Trophoblast cell (in vitro differentiated cells and primary cell): ENCODE results near the gene RAB30.

Experiments used
- DNase-seq, 2 donors: peaks; one replicate each; pipeline ENCODE4 v3.0.0-alpha.2; 2016
- H2AFZ ChIP-seq: 2 replicates; pipeline ENCODE4 v1.6.1; 2013; ENCODE audit warnings: low read length, moderate library complexity, mild to moderate bottlenecking; ENCODE audit not compliant: insufficient read depth, poor library complexity
- H2AK5ac ChIP-seq: 2 replicates; pipeline ENCODE4 v1.6.1; 2013; ENCODE audit warnings: mild to moderate bottlenecking, low read length
- H2BK120ac ChIP-seq: 2 replicates; pipeline ENCODE4 v1.6.1; 2013; ENCODE audit warnings: low read length, mild to moderate bottlenecking, moderate library complexity; ENCODE audit not compliant: insufficient read depth, poor library complexity
- H2BK12ac ChIP-seq: 2 replicates; pipeline ENCODE4 v1.6.1; 2013; ENCODE audit warnings: mild to moderate bottlenecking, low read length, moderate library complexity
- H2BK5ac ChIP-seq: 2 replicates; pipeline ENCODE4 v1.6.1; 2013; ENCODE audit warnings: low read length, low read depth, moderate library complexity, mild to moderate bottlenecking; ENCODE audit not compliant: poor library complexity
- H3K14ac ChIP-seq: 2 replicates; pipeline ENCODE4 v1.6.1; 2013; ENCODE audit warnings: mild to moderate bottlenecking, low read length
- H3K18ac ChIP-seq: 2 replicates; pipeline ENCODE4 v1.6.1; 2013; ENCODE audit warnings: mild to moderate bottlenecking, low read length
- H3K23ac ChIP-seq: 2 replicates; pipeline ENCODE4 v1.6.1; 2013; ENCODE audit warnings: low read length
- H3K27ac ChIP-seq: 2 replicates; pipeline ENCODE4 v1.5.1; 2013; ENCODE audit warnings: low read depth, mild to moderate bottlenecking, inconsistent platforms, low read length, moderate library complexity
- H3K27me3 ChIP-seq: 2 replicates; pipeline ENCODE4 v1.6.1; 2013; ENCODE audit warnings: inconsistent platforms, mild to moderate bottlenecking, low read length, moderate library complexity; ENCODE audit not compliant: insufficient read depth
- H3K36me3 ChIP-seq, 2 experiments: 1 replicate in 1 of 2; 2 replicates in 1 of 2; pipeline ENCODE4 v1.6.1; 2013; ENCODE audit warnings: low read length in 2 of 2, mild to moderate bottlenecking in 2 of 2, moderate library complexity in 1 of 2; ENCODE audit not compliant: insufficient read depth in 2 of 2, control insufficient read depth in 1 of 2
- H3K4ac ChIP-seq: 2 replicates; pipeline ENCODE4 v1.6.1; 2013; ENCODE audit warnings: low read depth, mild to moderate bottlenecking, low read length, moderate library complexity
- H3K4me1 ChIP-seq, 2 experiments: 1 replicate in 1 of 2; 2 replicates in 1 of 2; pipeline ENCODE4 v1.6.1; 2013; ENCODE audit warnings: low read length in 2 of 2, mild to moderate bottlenecking in 2 of 2, moderate library complexity in 1 of 2; ENCODE audit not compliant: insufficient read depth in 2 of 2, control insufficient read depth in 1 of 2
- H3K4me2 ChIP-seq: 2 replicates; pipeline ENCODE4 v1.6.1; 2013; ENCODE audit warnings: inconsistent platforms, mild to moderate bottlenecking, low read length, moderate library complexity
- H3K4me3 ChIP-seq: 2 replicates; pipeline ENCODE4 v1.5.1; 2013; ENCODE audit warnings: mild to moderate bottlenecking, low read depth, low read length, inconsistent platforms
- H3K79me1 ChIP-seq: one replicate; pipeline ENCODE4 v1.6.1; 2013; ENCODE audit warnings: low read length
- H3K79me2 ChIP-seq: 2 replicates; pipeline ENCODE4 v1.6.1; 2013; ENCODE audit warnings: low read length, mild to moderate bottlenecking; ENCODE audit not compliant: control insufficient read depth, insufficient read depth, poor library complexity
- H3K9ac ChIP-seq: 2 replicates; pipeline ENCODE4 v1.6.1; 2013; ENCODE audit warnings: mild to moderate bottlenecking, low read length
- H3K9me3 ChIP-seq: 2 replicates; pipeline ENCODE4 v1.6.1; 2013; ENCODE audit warnings: low read depth, mild to moderate bottlenecking, control low read depth, inconsistent platforms, low read length; ENCODE audit not compliant: insufficient read depth
- H4K12ac ChIP-seq: 2 replicates; pipeline ENCODE4 v1.6.1; 2013; ENCODE audit warnings: low read depth, mild to moderate bottlenecking, low read length, moderate library complexity
- H4K8ac ChIP-seq: 2 replicates; pipeline ENCODE4 v1.6.1; 2013; ENCODE audit warnings: low read depth, mild to moderate bottlenecking, low read length, moderate library complexity
- H4K91ac ChIP-seq: one replicate; pipeline ENCODE4 v1.6.1; 2013; ENCODE audit warnings: low read depth, mild to moderate bottlenecking, low read length, moderate library complexity
- WGBS: extraction: QIAGEN DNeasy Blood & Tissue Kit; methylation state at CpG from one replicate; pipeline ENCODE4 v1.1.7; 2013; ENCODE audit warnings: missing lambda C conversion rate; ENCODE audit not compliant: insufficient read length, insufficient coverage; ENCODE audit errors: extremely low coverage; 5-methylcytosine and 5-hydroxymethylcytosine counted together

The RAB30 gene

GRCh38 chr11:82989628-82990404 lies 81.9 kb downstream of the RAB30 start:
- no peak overlapping the region for H4K12ac ChIP-seq

GRCh38 chr11:82988936-82989627 lies 82.6 kb downstream of the RAB30 start:
- H2BK5ac ChIP-seq = no peak overlapping the region
- H3K23ac ChIP-seq = no peak overlapping the region
- no peak overlapping the region for H2AFZ ChIP-seq
- peaks cover 0 to 2% of the 10 kb centered on the region in 2 experiments for H3K36me3 ChIP-seq
- H3K79me1 ChIP-seq = no peaks in the 10 kb centered on the region
- no peak overlapping the region for H3K4ac ChIP-seq
- H3K79me2 ChIP-seq = no peaks in the 10 kb centered on the region
- H3K14ac ChIP-seq = no peak overlapping the region
- H4K12ac ChIP-seq = no peak overlapping the region
- no peaks in the 10 kb centered on the region for H3K4me1 ChIP-seq
- H3K9me3 ChIP-seq = no peaks in the 10 kb centered on the region
- no peak overlapping the region for H2BK12ac ChIP-seq
- H3K9ac ChIP-seq = no peak overlapping the region
- no peak overlapping the region for H3K18ac ChIP-seq
- peak in 1 of 2 donors; percentile 52 for DNase-seq
- H4K91ac ChIP-seq = no peak overlapping the region
- WGBS = no CpG with 5 or more reads among the region's 7 CpGs
- no peak overlapping the region for H4K8ac ChIP-seq
- H2BK120ac ChIP-seq = no peak overlapping the region
- H2AK5ac ChIP-seq = no peak overlapping the region
- no peaks in the 10 kb centered on the region for H3K27me3 ChIP-seq
- H3K4me2 ChIP-seq = no peak overlapping the region
- H3K4me3 ChIP-seq = no peak overlapping the region
- no peak overlapping the region for H3K27ac ChIP-seq

More at GRCh38 chr11:82989628-82990404, 81.9 kb downstream of the RAB30 start:
- H3K18ac ChIP-seq = no peak overlapping the region
- no peak overlapping the region for H2AK5ac ChIP-seq
- no peak overlapping the region for H2AFZ ChIP-seq
- no peak overlapping the region for H3K14ac ChIP-seq
- no peak overlapping the region for H4K8ac ChIP-seq
- H3K4ac ChIP-seq = no peak overlapping the region
- no peaks in the 10 kb centered on the region for H3K27me3 ChIP-seq
- no peak for DNase-seq
- no peak overlapping the region for H3K27ac ChIP-seq
- no peak overlapping the region for H3K23ac ChIP-seq
- H4K91ac ChIP-seq = no peak overlapping the region
- H2BK120ac ChIP-seq = no peak overlapping the region
- no peak overlapping the region for H2BK12ac ChIP-seq
- no peaks in the 10 kb centered on the region for H3K9me3 ChIP-seq
- no peak overlapping the region for H3K4me3 ChIP-seq
- H3K36me3 ChIP-seq = no peaks in the 10 kb centered on the region
- no peaks in the 10 kb centered on the region for H3K4me1 ChIP-seq
- no peaks in the 10 kb centered on the region for H3K79me1 ChIP-seq
- H3K4me2 ChIP-seq = no peak overlapping the region
- no peak overlapping the region for H2BK5ac ChIP-seq
- no peaks in the 10 kb centered on the region for H3K79me2 ChIP-seq
- no peak overlapping the region for H3K9ac ChIP-seq
- WGBS = no CpG with 5 or more reads among the region's 9 CpGs

- no peak overlapping the region for H3K18ac ChIP-seq
Observed at GRCh38 chr11:82987997-82988396, 83.7 kb downstream of the RAB30 start.

GRCh38 chr11:82986446-82986845 lies 85.3 kb downstream of the RAB30 start:
- H3K4me2 ChIP-seq = no peak overlapping the region
- H3K4ac ChIP-seq = no peak overlapping the region
- H3K18ac ChIP-seq = no peak overlapping the region
- H3K9me3 ChIP-seq = no peaks in the 10 kb centered on the region
- H4K12ac ChIP-seq = no peak overlapping the region
- H2BK5ac ChIP-seq = no peak overlapping the region
- H3K79me2 ChIP-seq = no peaks in the 10 kb centered on the region
- H3K27ac ChIP-seq = no peak overlapping the region
- no peaks in the 10 kb centered on the region for H3K4me1 ChIP-seq
- H3K14ac ChIP-seq = no peak overlapping the region
- H3K9ac ChIP-seq = no peak overlapping the region
- H2AFZ ChIP-seq = no peak overlapping the region
- H3K27me3 ChIP-seq = no peaks in the 10 kb centered on the region
- peaks cover 0 to 5% of the 10 kb centered on the region in 2 experiments for H3K36me3 ChIP-seq
- no peak overlapping the region for H4K91ac ChIP-seq
- H3K79me1 ChIP-seq = no peaks in the 10 kb centered on the region
- H4K8ac ChIP-seq = no peak overlapping the region
- H3K4me3 ChIP-seq = no peak overlapping the region
- H3K23ac ChIP-seq = no peak overlapping the region
- H2BK12ac ChIP-seq = no peak overlapping the region
- no peak overlapping the region for H2AK5ac ChIP-seq
- H2BK120ac ChIP-seq = no peak overlapping the region
- DNase-seq = no peak
- no CpG with 5 or more reads among the region's 3 CpGs for WGBS

More at GRCh38 chr11:82987997-82988396, 83.7 kb downstream of the RAB30 start:
- Histone ChIP-seq H3K27me3 (no peaks in the 10 kb centered on the region), H3K79me1 (no peaks in the 10 kb centered on the region), H3K9ac (no peak overlapping the region), H2BK12ac (no peak overlapping the region), H3K23ac (no peak overlapping the region), H3K14ac (no peak overlapping the region), H2AK5ac (no peak overlapping the region), H3K36me3 (peaks cover 0 to 5% of the 10 kb centered on the region in 2 experiments), H4K91ac (no peak overlapping the region), H3K79me2 (no peaks in the 10 kb centered on the region), H3K4me3 (no peak overlapping the region), H3K4me1 (no peaks in the 10 kb centered on the region), H2AFZ (no peak overlapping the region), H4K8ac (no peak overlapping the region), H4K12ac (no peak overlapping the region), H3K27ac (no peak overlapping the region), H2BK120ac (no peak overlapping the region), H3K9me3 (no peaks in the 10 kb centered on the region), H3K4ac (no peak overlapping the region), H2BK5ac (no peak overlapping the region), H3K4me2 (no peak overlapping the region)
- DNase-seq = no peak
- no CpG with 5 or more reads among the region's 2 CpGs for WGBS
